Osteoblast (primary cell): ENCODE data around the gene PACC1. TPM values are rescaled to one million over a fixed set of nuclear protein-coding genes. Genes with fewer than 3 reads are reported as not detected.

Source experiments
- DNase-seq: peaks from one replicate; pipeline ENCODE4 v3.0.0; 2011; ENCODE audit warnings: low spot score, mixed read lengths; ENCODE audit not compliant: insufficient read length; ENCODE audit errors: missing footprints
- H2AFZ ChIP-seq: 2 replicates; pipeline ENCODE4 v1.6.0; 2011; ENCODE audit warnings: mild to moderate bottlenecking, low read length
- H3K27ac ChIP-seq: 2 replicates; pipeline ENCODE4 v1.5.1; 2011; ENCODE audit warnings: mild to moderate bottlenecking, low read depth, low read length, moderate library complexity
- H3K27me3 ChIP-seq: 2 replicates; pipeline ENCODE4 v1.6.0; 2012; ENCODE audit warnings: mild to moderate bottlenecking, control low read depth, inconsistent platforms, low read length, moderate library complexity; ENCODE audit not compliant: insufficient read depth
- H3K36me3 ChIP-seq: 2 replicates; pipeline ENCODE4 v1.5.1; 2011; ENCODE audit warnings: mild to moderate bottlenecking, low read length, control low read depth, moderate library complexity; ENCODE audit not compliant: insufficient read depth
- H3K4me1 ChIP-seq: 2 replicates; pipeline ENCODE4 v1.5.1; 2011; ENCODE audit warnings: mild to moderate bottlenecking, low read length, control low read depth, moderate library complexity; ENCODE audit not compliant: insufficient read depth
- H3K4me2 ChIP-seq: 2 replicates; pipeline ENCODE4 v1.6.0; 2011; ENCODE audit warnings: mild to moderate bottlenecking, low read length; ENCODE audit not compliant: insufficient read depth
- H3K4me3 ChIP-seq: fragments of 200-600 bp; sonication (generic); 3 replicates; pipeline ENCODE4 v1.5.1; 2012; ENCODE audit warnings: mild to moderate bottlenecking, low read length, inconsistent platforms; ENCODE audit not compliant: insufficient read depth
- H3K79me2 ChIP-seq: 2 replicates; pipeline ENCODE4 v1.6.0; 2012; ENCODE audit warnings: mild to moderate bottlenecking, low read length, control low read depth, inconsistent platforms; ENCODE audit not compliant: insufficient read depth
- H3K9me3 ChIP-seq: 2 replicates; pipeline ENCODE4 v1.5.1; 2011; ENCODE audit warnings: low read depth, low read length, control low read depth
- H4K20me1 ChIP-seq: 2 replicates; pipeline ENCODE4 v1.6.0; 2012; ENCODE audit warnings: mild to moderate bottlenecking, low read length, control low read depth; ENCODE audit not compliant: insufficient read depth
- total RNA-seq: library from RNA; depleted of rRNA; stranded (reverse); fragments of >200 nt; gene quantifications from 2 replicates; pipeline ENCODE4 v1.2.3, GENCODE V29; 2012
- TF ChIP-seq, protein P1 (sequence below): IDR thresholded peaks from 2 replicates; pipeline ENCODE4 v1.5.1; 2011; ENCODE audit warnings: mild to moderate bottlenecking, low read depth, low read length, moderate library complexity; ENCODE audit errors: extremely low read depth

PACC1 gene
- total RNA-seq, 1 donor = 6.5 TPM

DNA sequence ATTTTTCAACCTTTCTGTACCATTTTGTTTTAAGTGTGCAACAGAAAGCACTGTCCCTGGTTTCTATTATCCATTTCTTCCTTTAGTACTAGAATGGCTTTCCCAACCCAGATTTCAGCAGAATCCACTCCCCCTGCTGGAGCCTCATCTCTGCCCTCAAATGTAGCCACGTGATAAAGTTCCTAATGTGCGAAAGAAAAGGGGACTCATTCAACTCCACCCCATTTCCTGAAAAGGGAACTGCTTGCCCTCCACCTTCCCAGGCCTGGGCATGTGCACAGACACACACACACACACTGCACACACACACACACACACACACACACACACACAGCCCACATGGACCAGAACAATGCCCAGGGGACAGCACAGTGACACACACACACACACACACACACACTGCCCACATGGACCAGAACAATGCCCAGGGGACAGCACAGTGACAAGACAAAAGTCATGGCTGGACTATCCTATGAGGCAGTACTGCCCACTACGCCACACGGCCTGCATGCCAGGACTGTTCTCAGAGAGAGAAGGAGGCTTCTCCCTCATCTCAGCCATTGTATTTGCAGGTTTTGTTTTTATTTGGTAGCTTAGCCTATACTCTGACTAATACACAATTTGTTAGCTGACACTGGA, 33.2 kb downstream of the PACC1 start:
- peaks cover 15% of the 10 kb centered on the region for H3K36me3 ChIP-seq
- no peaks in the 10 kb centered on the region for H3K9me3 ChIP-seq
- no peak overlapping the region for H3K4me2 ChIP-seq
- no peaks in the 10 kb centered on the region for H4K20me1 ChIP-seq
- no peak overlapping the region for H2AFZ ChIP-seq
- TF ChIP-seq, protein P1, sequence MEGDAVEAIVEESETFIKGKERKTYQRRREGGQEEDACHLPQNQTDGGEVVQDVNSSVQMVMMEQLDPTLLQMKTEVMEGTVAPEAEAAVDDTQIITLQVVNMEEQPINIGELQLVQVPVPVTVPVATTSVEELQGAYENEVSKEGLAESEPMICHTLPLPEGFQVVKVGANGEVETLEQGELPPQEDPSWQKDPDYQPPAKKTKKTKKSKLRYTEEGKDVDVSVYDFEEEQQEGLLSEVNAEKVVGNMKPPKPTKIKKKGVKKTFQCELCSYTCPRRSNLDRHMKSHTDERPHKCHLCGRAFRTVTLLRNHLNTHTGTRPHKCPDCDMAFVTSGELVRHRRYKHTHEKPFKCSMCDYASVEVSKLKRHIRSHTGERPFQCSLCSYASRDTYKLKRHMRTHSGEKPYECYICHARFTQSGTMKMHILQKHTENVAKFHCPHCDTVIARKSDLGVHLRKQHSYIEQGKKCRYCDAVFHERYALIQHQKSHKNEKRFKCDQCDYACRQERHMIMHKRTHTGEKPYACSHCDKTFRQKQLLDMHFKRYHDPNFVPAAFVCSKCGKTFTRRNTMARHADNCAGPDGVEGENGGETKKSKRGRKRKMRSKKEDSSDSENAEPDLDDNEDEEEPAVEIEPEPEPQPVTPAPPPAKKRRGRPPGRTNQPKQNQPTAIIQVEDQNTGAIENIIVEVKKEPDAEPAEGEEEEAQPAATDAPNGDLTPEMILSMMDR = no peak
- no peak overlapping the region for H3K27ac ChIP-seq
- no peaks in the 10 kb centered on the region for H3K79me2 ChIP-seq
- no peak overlapping the region for H3K4me3 ChIP-seq
- H3K27me3 ChIP-seq = no peaks in the 10 kb centered on the region
- DNase-seq = no peak
- no peaks in the 10 kb centered on the region for H3K4me1 ChIP-seq

DNA sequence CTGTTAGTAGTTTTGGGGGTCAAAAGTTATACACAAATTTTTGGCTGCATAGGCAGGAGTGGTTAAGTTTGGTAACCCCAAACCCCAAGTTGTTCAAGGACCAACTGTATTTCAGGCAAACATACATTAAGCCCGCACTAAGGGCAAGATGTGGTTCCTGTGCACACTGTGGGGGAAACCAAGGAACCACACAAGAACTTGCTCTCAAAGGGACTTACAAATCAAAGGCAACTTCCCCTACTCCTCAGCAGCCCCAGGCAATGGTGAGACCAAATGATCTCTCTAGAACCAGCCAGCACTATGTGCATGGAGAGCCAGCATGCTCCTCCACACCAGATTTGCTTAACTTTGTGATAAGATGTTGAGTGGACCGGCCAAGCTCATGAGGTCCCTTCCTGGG, 35.3 kb downstream of the PACC1 start:
- Histone ChIP-seq H4K20me1 (no peaks in the 10 kb centered on the region), H2AFZ (no peak overlapping the region), H3K9me3 (no peaks in the 10 kb centered on the region), H3K79me2 (no peaks in the 10 kb centered on the region), H3K27me3 (no peaks in the 10 kb centered on the region), H3K27ac (no peak overlapping the region), H3K4me2 (no peak overlapping the region), H3K4me1 (no peaks in the 10 kb centered on the region), H3K36me3 (peaks cover 17% of the 10 kb centered on the region), H3K4me3 (no peak overlapping the region)
- no peak for DNase-seq
- TF ChIP-seq, protein P1 = no peak

DNA sequence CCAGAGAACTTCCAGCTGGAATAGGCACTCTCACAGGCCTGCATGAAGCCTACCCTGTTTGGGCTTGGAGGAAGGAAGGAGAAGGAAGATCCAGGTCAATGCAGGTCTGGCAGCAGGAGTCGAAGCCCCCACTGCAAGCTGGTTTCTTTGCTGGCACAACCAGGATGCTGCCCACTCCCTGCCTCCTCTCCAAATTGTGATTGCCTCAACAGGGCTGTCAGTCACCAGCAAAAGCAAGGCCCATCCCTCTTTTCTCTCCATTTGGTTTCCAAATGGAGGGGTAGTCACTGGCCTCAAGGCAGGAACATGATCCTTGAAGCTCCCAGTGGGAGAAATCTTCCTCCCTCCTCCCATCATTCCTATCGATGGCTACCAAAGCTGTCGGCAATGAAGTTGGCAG, 37.0 kb downstream of the PACC1 start:
- no peaks in the 10 kb centered on the region for H3K9me3 ChIP-seq
- H3K79me2 ChIP-seq = no peaks in the 10 kb centered on the region

DNA sequence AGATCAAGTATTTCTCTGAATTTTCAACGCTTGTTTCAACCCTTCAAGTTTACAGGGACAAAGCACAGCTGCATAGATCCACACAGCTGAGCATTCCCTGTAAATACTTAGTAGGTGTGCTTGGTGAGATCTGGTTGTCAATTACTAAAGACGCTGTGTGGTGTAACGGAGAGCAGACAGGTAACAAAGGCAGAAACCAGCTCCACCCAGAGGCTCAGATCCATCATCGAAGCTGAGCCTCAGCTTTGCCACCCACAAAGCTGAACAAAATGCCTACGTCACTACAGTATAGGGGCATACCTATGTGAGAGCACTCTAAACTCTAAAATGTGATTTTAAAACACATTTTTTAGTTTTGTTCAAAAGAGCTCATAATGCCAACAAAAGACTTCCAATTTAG, 38.7 kb downstream of the PACC1 start:
- H3K4me3 ChIP-seq = no peak overlapping the region
- no peaks in the 10 kb centered on the region for H3K79me2 ChIP-seq
- no peak for DNase-seq
- H3K9me3 ChIP-seq = no peaks in the 10 kb centered on the region
- no peak overlapping the region for H3K4me2 ChIP-seq
- no peaks in the 10 kb centered on the region for H4K20me1 ChIP-seq
- no peak overlapping the region for H3K27ac ChIP-seq
- TF ChIP-seq, protein P1 = no peak
- H3K27me3 ChIP-seq = no peaks in the 10 kb centered on the region
- H2AFZ ChIP-seq = no peak overlapping the region
- no peaks in the 10 kb centered on the region for H3K4me1 ChIP-seq
- H3K36me3 ChIP-seq = peaks cover 16% of the 10 kb centered on the region

More for the DNA sequence above, 37.0 kb downstream of the PACC1 start:
- no peak for DNase-seq
- Histone ChIP-seq H3K27ac (no peak overlapping the region), H2AFZ (no peak overlapping the region), H3K4me3 (no peak overlapping the region), H3K4me2 (no peak overlapping the region), H3K27me3 (no peaks in the 10 kb centered on the region), H3K36me3 (peaks cover 16% of the 10 kb centered on the region), H4K20me1 (no peaks in the 10 kb centered on the region), H3K4me1 (no peaks in the 10 kb centered on the region)
- TF ChIP-seq, protein P1 = no peak
